HEK293 (cell line): ENCODE measurements around the gene TCF7L2.
A peak's percentile ranks its signal among the peaks of the same experiment; 100 is the strongest.

Source experiments
- CTCF ChIA-PET: fragments of 350-600 bp; formaldehyde crosslinking; extraction: SDS; loops from one replicate; lab custom pipeline; 2021; ENCODE audit warnings: antibody characterized with exemption; lab: Yijun Ruan, JAX
- POLR2A ChIA-PET: fragments of 300-600 bp; formaldehyde crosslinking; extraction: SDS; loops from one replicate; lab custom pipeline; 2020; ENCODE audit warnings: antibody characterized with exemption, inconsistent platforms; lab: Yijun Ruan, JAX
- H3K27ac ChIP-seq: fragments of 200-500 bp; sonication (Bioruptor generic); 2 replicates; pipeline ENCODE4 v1.5.1; 2014; ENCODE audit warnings: low read depth, low read length, control low read depth, inconsistent platforms; ENCODE audit errors: extremely low read depth
- H3K36me3 ChIP-seq, 2 experiments: fragments of 200-500 bp in 1 of 2; sonication (Bioruptor generic) in 1 of 2; 1 replicate in 1 of 2; 2 replicates in 1 of 2; pipeline ENCODE4 v1.5.1; 2014 to 2017; ENCODE audit warnings: inconsistent platforms in 2 of 2, low read length in 2 of 2; ENCODE audit not compliant: control insufficient read depth in 2 of 2, insufficient read depth in 1 of 2
- H3K4me1 ChIP-seq: fragments of 200-500 bp; sonication (Bioruptor generic); 2 replicates; pipeline ENCODE4 v1.5.1; 2014; ENCODE audit warnings: mild to moderate bottlenecking, low read length, inconsistent platforms; ENCODE audit not compliant: control insufficient read depth, insufficient read depth
- H3K4me3 ChIP-seq: 2 replicates; pipeline ENCODE4 v1.5.1; 2011; ENCODE audit warnings: low read depth, mild to moderate bottlenecking, control low read depth, low read length, moderate library complexity
- H3K9me3 ChIP-seq: fragments of 200-500 bp; sonication (Bioruptor generic); 2 replicates; pipeline ENCODE4 v1.5.1; 2014; ENCODE audit warnings: low read depth, low read length, inconsistent platforms; ENCODE audit not compliant: control insufficient read depth, insufficient read depth
- ATF2 ChIP-seq: fragments of 450-650 bp; formaldehyde crosslinking; IDR thresholded peaks from 2 replicates; pipeline ENCODE4 v1.5.1; 2016; ENCODE audit warnings: missing biosample characterization, missing genetic modification characterization, low read depth
- BCL11A ChIP-seq: fragments of 450-650 bp; formaldehyde crosslinking; IDR thresholded peaks from 2 replicates; pipeline ENCODE4 v1.5.1; 2016; ENCODE audit warnings: low read depth, missing biosample characterization, missing genetic modification characterization
- OVOL3 ChIP-seq: fragments of 450-650 bp; formaldehyde crosslinking; IDR thresholded peaks from 2 replicates; pipeline ENCODE4 v1.5.1; 2016; ENCODE audit warnings: missing biosample characterization, missing genetic modification characterization
- PBX3 ChIP-seq: sonication (generic); formaldehyde crosslinking; IDR thresholded peaks from 2 replicates; pipeline ENCODE4 v1.8.1; 2022; ENCODE audit warnings: mild to moderate bottlenecking, moderate library complexity, missing genetic modification reagents
- PRDM1 ChIP-seq: fragments of 450-650 bp; formaldehyde crosslinking; IDR thresholded peaks from 2 replicates; pipeline ENCODE4; 2016; ENCODE audit warnings: missing biosample characterization, missing genetic modification characterization
- TRIM28 ChIP-seq: IDR thresholded peaks from 2 replicates; pipeline ENCODE4 v1.6.1; 2011; ENCODE audit warnings: low read length, control low read depth, borderline replicate concordance
- ZNF146 ChIP-seq: fragments of 450-650 bp; formaldehyde crosslinking; IDR thresholded peaks from 2 replicates; pipeline ENCODE4 v1.5.1; 2016; ENCODE audit warnings: missing biosample characterization, missing genetic modification characterization
- ZNF211 ChIP-seq: fragments of 450-650 bp; formaldehyde crosslinking; IDR thresholded peaks from 2 replicates; pipeline ENCODE4 v1.5.1; 2016; ENCODE audit warnings: low read depth, missing biosample characterization, missing genetic modification characterization
- ZNF335 ChIP-seq: fragments of 450-650 bp; formaldehyde crosslinking; conservative IDR thresholded peaks from 2 replicates; pipeline ENCODE4 v1.5.1; 2016; ENCODE audit warnings: missing biosample characterization, missing genetic modification characterization
- ZNF341 ChIP-seq: fragments of 450-650 bp; formaldehyde crosslinking; IDR thresholded peaks from 2 replicates; pipeline ENCODE4; 2016; ENCODE audit warnings: low read depth, missing biosample characterization, missing genetic modification characterization
- ZNF473 ChIP-seq: fragments of 450-650 bp; formaldehyde crosslinking; IDR thresholded peaks from 2 replicates; pipeline ENCODE4 v1.5.1; 2017; ENCODE audit warnings: missing biosample characterization, missing genetic modification characterization
- ZNF510 ChIP-seq: fragments of 450-650 bp; formaldehyde crosslinking; IDR thresholded peaks from 2 replicates; pipeline ENCODE4 v1.5.1; 2018; ENCODE audit warnings: mild to moderate bottlenecking, missing genetic modification characterization, missing biosample characterization; ENCODE audit not compliant: insufficient replicate concordance
- ZNF514 ChIP-seq: fragments of 450-650 bp; formaldehyde crosslinking; IDR thresholded peaks from 2 replicates; pipeline ENCODE4 v1.5.1; 2016; ENCODE audit warnings: missing biosample characterization, missing genetic modification characterization
- ZNF600 ChIP-seq: fragments of 450-650 bp; formaldehyde crosslinking; IDR thresholded peaks from 2 replicates; pipeline ENCODE4 v1.5.1; 2016; ENCODE audit warnings: missing biosample characterization, missing genetic modification characterization
- ZNF626 ChIP-seq: fragments of 450-650 bp; sonication (Bioruptor Pico); formaldehyde crosslinking; IDR thresholded peaks from 2 replicates; pipeline ENCODE4 v1.5.1; 2018; ENCODE audit warnings: missing biosample characterization, missing genetic modification characterization, inconsistent platforms
- ZNF645 ChIP-seq: fragments of 450-650 bp; formaldehyde crosslinking; IDR thresholded peaks from 2 replicates; pipeline ENCODE4; 2016; ENCODE audit warnings: missing biosample characterization, missing genetic modification characterization
- ZNF791 ChIP-seq: fragments of 450-650 bp; formaldehyde crosslinking; IDR thresholded peaks from 2 replicates; pipeline ENCODE4 v1.5.1; 2016; ENCODE audit warnings: missing biosample characterization, missing genetic modification characterization
- ZXDB ChIP-seq: fragments of 450-650 bp; formaldehyde crosslinking; IDR thresholded peaks from 2 replicates; pipeline ENCODE4 v1.5.1; 2016; ENCODE audit warnings: missing biosample characterization, missing genetic modification characterization

The TCF7L2 gene

GRCh38 chr10:112969542-112969941 lies 19.5 kb downstream of the TCF7L2 start:
- CTCF ChIA-PET, result no interaction called here
- Histone ChIP-seq H3K9me3 (no peaks in the 10 kb centered on the region), H3K4me1 (peaks cover 22% of the 10 kb centered on the region), H3K4me3 (no peak overlapping the region), H3K36me3 (peaks cover 15 to 26% of the 10 kb centered on the region in 2 experiments; a peak in 2 of 3 replicates), H3K27ac (no peak overlapping the region)
- POLR2A ChIA-PET, result no interaction called here
- no peak for TF ChIP-seq ZNF473 (tag by site-specific recombination)
- 0 out of 2 replicates have a peak, but pooled peaks have one; percentile 11 for TF ChIP-seq TRIM28
- TF ChIP-seq, all 188 proteins: peak for 1

- ChIA-PET POLR2A (no interaction called here), CTCF (no interaction called here)
- Histone ChIP-seq H3K9me3 (no peaks in the 10 kb centered on the region), H3K4me1 (peaks cover 19% of the 10 kb centered on the region), H3K4me3 (no peak overlapping the region)
- TF ChIP-seq OVOL3 (tag by site-specific recombination) (no peak), ZNF146 (tag by site-specific recombination) (0 out of 2 replicates have a peak, but pooled peaks have one; percentile 14), ZNF211 (tag by site-specific recombination) (no peak), TRIM28 (0 out of 2 replicates have a peak, but pooled peaks have one; percentile 19), ZXDB (0 out of 2 replicates have a peak, but pooled peaks have one; percentile 36)
- TF ChIP-seq, all 188 proteins: peak for 3
- peaks cover 15 to 26% of the 10 kb centered on the region in 2 experiments; a peak in 2 of 3 replicates for H3K36me3 ChIP-seq
- no peak overlapping the region for H3K27ac ChIP-seq
Observed at GRCh38 chr10:112970021-112970420, 20.0 kb downstream of the TCF7L2 start.

GRCh38 chr10:112972606-112973005 lies 22.6 kb downstream of the TCF7L2 start:
- no peak overlapping the region for H3K27ac ChIP-seq
- peaks cover 12 to 32% of the 10 kb centered on the region in 2 experiments for H3K36me3 ChIP-seq
- H3K4me1 ChIP-seq, result peaks cover 11% of the 10 kb centered on the region; the same call in 1 of the 2 replicates
- H3K4me3 ChIP-seq, result no peak overlapping the region
- H3K9me3 ChIP-seq, result no peaks in the 10 kb centered on the region
- TF ChIP-seq PRDM1 (tag by site-specific recombination) (no peak), ZNF600 (no peak), ZNF514 (tag by site-specific recombination) (no peak), ZNF645 (tag by site-specific recombination) (no peak), ZNF791 (tag by site-specific recombination) (no peak), ZNF510 (tag by site-specific recombination) (no peak), ATF2 (tag by site-specific recombination) (no peak), ZNF335 (no peak), BCL11A (tag by site-specific recombination) (no peak), ZNF341 (tag by site-specific recombination) (no peak), PBX3 (CRISPR knock-in tag) (no peak), ZNF626 (no peak)
- ChIA-PET POLR2A (no interaction called here), CTCF (interaction anchor here (0.6 kb wide), 2 partner anchors 352 to 832 kb away, joined by 3 read pairs; no protein-coding TSS in a partner anchor)
